IMR-90 (cell line): Measurements from ENCODE around the gene GPR180. TPM values are rescaled to one million over a fixed set of nuclear protein-coding genes. Genes with fewer than 3 reads are reported as not detected.

ENCODE experiments used
- ATAC-seq: fragments of 200-7000 bp; cut with Tn5 transposase; 2 replicates; pipeline ENCODE4 v1.9.1; 2020; ENCODE audit warnings: low read depth, mild to moderate bottlenecking, moderate library complexity
- BruUV-seq: library from RNA; stranded (reverse); fragments of 400-500 nt; replicated peaks from 2 replicates; lab custom pipeline; 2021; lab: Mats Ljungman, UMichigan
- CTCF ChIA-PET: fragments of 300-600 bp; formaldehyde crosslinking; extraction: SDS; loops from one replicate; lab custom pipeline; 2021; ENCODE audit warnings: antibody characterized with exemption; lab: Yijun Ruan, JAX
- POLR2A ChIA-PET: fragments of 300-600 bp; sonication (Branson Sonifier 250); formaldehyde crosslinking; loops from one replicate; lab custom pipeline; 2022; ENCODE audit warnings: antibody characterized with exemption; ENCODE audit not compliant: unreplicated experiment; lab: Charles Lee
- DNase-seq: peaks from one replicate; pipeline ENCODE4 v3.0.0; 2013
- H2AFZ ChIP-seq: replicated peaks from 2 replicates; pipeline ENCODE3; 2013; ENCODE audit warnings: low read length, mild to moderate bottlenecking; ENCODE audit not compliant: poor library complexity
- H2AK5ac ChIP-seq: 2 replicates; pipeline ENCODE4 v1.6.1; 2013; ENCODE audit warnings: low read depth, low read length, inconsistent platforms
- H2AK9ac ChIP-seq: replicated peaks from 2 replicates; pipeline ENCODE3; 2013; ENCODE audit warnings: mild to moderate bottlenecking, low read depth, low read length, moderate library complexity; ENCODE audit not compliant: poor library complexity
- H2BK120ac ChIP-seq: 2 replicates; pipeline ENCODE4 v1.6.1; 2013; ENCODE audit warnings: low read depth, low read length, inconsistent platforms
- H2BK15ac ChIP-seq: 3 replicates; pipeline ENCODE4 v1.6.1; 2013; ENCODE audit warnings: low read depth, low read length, inconsistent platforms
- H2BK20ac ChIP-seq: 2 replicates; pipeline ENCODE4 v1.6.1; 2013; ENCODE audit warnings: low read depth, mild to moderate bottlenecking, inconsistent platforms, low read length, moderate library complexity
- H2BK5ac ChIP-seq: 2 replicates; pipeline ENCODE4 v1.6.1; 2013; ENCODE audit warnings: mild to moderate bottlenecking, low read depth, low read length, inconsistent platforms; ENCODE audit not compliant: poor library complexity, severe bottlenecking
- H3K14ac ChIP-seq: replicated peaks from 2 replicates; pipeline ENCODE4 v1.6.1; 2013; ENCODE audit warnings: low read depth, low read length, inconsistent platforms
- H3K18ac ChIP-seq: 2 replicates; pipeline ENCODE4 v1.6.1; 2013; ENCODE audit warnings: low read depth, low read length, control low read depth
- H3K23ac ChIP-seq: 2 replicates; pipeline ENCODE4 v1.6.1; 2013; ENCODE audit warnings: low read depth, low read length, inconsistent platforms
- H3K27ac ChIP-seq: 2 replicates; pipeline ENCODE4 v1.5.1; 2013; ENCODE audit warnings: mild to moderate bottlenecking, control low read depth, low read length; ENCODE audit not compliant: insufficient read depth
- H3K27me3 ChIP-seq: 2 replicates; pipeline ENCODE4 v1.6.1; 2013; ENCODE audit warnings: low read length; ENCODE audit not compliant: control insufficient read depth, insufficient read depth
- H3K36me3 ChIP-seq: 2 replicates; pipeline ENCODE4 v1.6.1; 2013; ENCODE audit warnings: low read length, mixed read lengths; ENCODE audit not compliant: control insufficient read depth, insufficient read depth
- H3K4ac ChIP-seq: 2 replicates; pipeline ENCODE4 v1.6.1; 2013; ENCODE audit warnings: low read depth, low read length, inconsistent platforms
- H3K4me1 ChIP-seq: 2 replicates; pipeline ENCODE4 v1.6.1; 2013; ENCODE audit warnings: low read length, mixed read lengths; ENCODE audit not compliant: control insufficient read depth, insufficient read depth
- H3K4me2 ChIP-seq: 2 replicates; pipeline ENCODE4 v1.6.1; 2013; ENCODE audit warnings: low read depth, mild to moderate bottlenecking, control low read depth, low read length, moderate library complexity
- H3K4me3 ChIP-seq: 2 replicates; pipeline ENCODE4 v1.5.1; 2013; ENCODE audit warnings: low read depth, mild to moderate bottlenecking, control low read depth, low read length, moderate library complexity; ENCODE audit not compliant: insufficient read depth
- H3K56ac ChIP-seq: 2 replicates; pipeline ENCODE4 v1.6.1; 2013; ENCODE audit warnings: low read length, inconsistent platforms; ENCODE audit not compliant: insufficient read depth; ENCODE audit errors: extremely low read depth
- H3K79me1 ChIP-seq, 2 experiments: 2 replicates each; pipeline ENCODE4 v1.6.1; 2013; ENCODE audit warnings: low read length in 2 of 2, inconsistent platforms in 1 of 2, low read depth in 1 of 2
- H3K9ac ChIP-seq: 2 replicates; pipeline ENCODE4 v1.6.1; 2013; ENCODE audit warnings: low read depth, low read length, control low read depth
- H3K9me1 ChIP-seq: 2 replicates; pipeline ENCODE4 v1.6.1; 2013; ENCODE audit warnings: low read length, inconsistent platforms; ENCODE audit not compliant: insufficient read depth
- H3K9me3 ChIP-seq: 2 replicates; pipeline ENCODE4 v1.6.1; 2013; ENCODE audit warnings: low read length; ENCODE audit not compliant: control insufficient read depth, insufficient read depth
- H4K20me1 ChIP-seq: 2 replicates; pipeline ENCODE4 v1.6.1; 2013; ENCODE audit warnings: low read length, inconsistent platforms; ENCODE audit not compliant: insufficient read depth
- H4K5ac ChIP-seq: 2 replicates; pipeline ENCODE4 v1.6.1; 2013; ENCODE audit warnings: mild to moderate bottlenecking, low read depth, low read length, control low read depth
- H4K8ac ChIP-seq, 2 experiments: 2 replicates each; pipeline ENCODE4 v1.6.1; 2013; ENCODE audit warnings: low read depth in 2 of 2, low read length in 2 of 2, control low read depth in 1 of 2, inconsistent platforms in 1 of 2
- H4K91ac ChIP-seq: 2 replicates; pipeline ENCODE4 v1.6.1; 2013; ENCODE audit warnings: low read depth, low read length, inconsistent platforms; ENCODE audit not compliant: insufficient read depth
- FOS ChIP-seq: fragments of 150-350 bp; IDR thresholded peaks from 2 replicates; pipeline ENCODE4 v1.6.1; 2016; ENCODE audit warnings: low read depth, low read length
- RAD21 ChIP-seq: IDR thresholded peaks from 2 replicates; pipeline ENCODE4 v1.6.1; 2012; ENCODE audit warnings: low read length, improper control_type of control experiment
- RCOR1 ChIP-seq: IDR thresholded peaks from 2 replicates; pipeline ENCODE4 v1.6.1; 2012; ENCODE audit warnings: mild to moderate bottlenecking, low read length, improper control_type of control experiment; ENCODE audit not compliant: insufficient replicate concordance
- RFX5 ChIP-seq: IDR thresholded peaks from 2 replicates; pipeline ENCODE4 v1.8.0; 2012; ENCODE audit warnings: low read depth, mild to moderate bottlenecking, low read length, moderate library complexity
- USF2 ChIP-seq: fragments of 150-350 bp; IDR thresholded peaks from 2 replicates; pipeline ENCODE4 v1.6.1; 2017; ENCODE audit warnings: mild to moderate bottlenecking, antibody characterized with exemption, low read length, low read depth
- WGBS, 2 experiments: methylation state at CpG; one replicate each; pipeline versions ENCODE4 v1.1.5 to v1.1.7; 2013; ENCODE audit warnings: missing lambda C conversion rate in 2 of 2; ENCODE audit not compliant: insufficient read length in 1 of 2; ENCODE audit errors: extremely low coverage in 2 of 2; 5-methylcytosine and 5-hydroxymethylcytosine counted together
- dilution Hi-C: fragments of 300-500 bp; cut with HindIII; formaldehyde crosslinking; loops from one replicate; pipeline ENCODE4 v1.14.3; 2018; ENCODE audit warnings: low sequenced_read_pairs; ENCODE audit not compliant: unreplicated experiment
- in situ Hi-C: fragments of 300-500 bp; cut with MboI; formaldehyde crosslinking; loops from 3 replicates; pipeline ENCODE4 v1.14.3; 2019; ENCODE audit warnings: low sequenced_read_pairs, inconsistent platforms, mixed read lengths
- intact Hi-C: fragments of 100-400 bp; cut with micrococcal nuclease; formaldehyde crosslinking; loops from 2 replicates; pipeline ENCODE4 v1.10.0; 2022
- polyA plus RNA-seq, 3 experiments: library from polyadenylated mRNA; depleted of rRNA; stranded (reverse); fragments of >200 nt; gene quantifications; 2 replicates each; pipeline ENCODE4 v1.2.3, GENCODE V29; 2012; ENCODE audit warnings: low replicate concordance in 1 of 3
- total RNA-seq: library from RNA; depleted of rRNA; stranded (reverse); fragments of >200 nt; gene quantifications from 2 replicates; pipeline ENCODE4 v1.2.3, GENCODE V29; 2012

The GPR180 gene
- total and polyA plus RNA-seq, 2 of the 4 experiments (the other 2 are of a cell fraction) = 2.8 to 10.8 TPM

GRCh38 chr13:94596575-94596971, 5.1 kb upstream of the GPR180 start:
- Histone ChIP-seq H2BK15ac (no peak overlapping the region), H3K79me1 (peaks cover 16 to 31% of the 10 kb centered on the region in 2 experiments), H4K20me1 (no peaks in the 10 kb centered on the region), H3K56ac (no peak overlapping the region), H2BK5ac (no peak overlapping the region), H4K8ac (peak overlapping the region; percentile 51 to 86), H2AK5ac (no peak overlapping the region), H3K4ac (peak overlapping the region; percentile 2; the same call in 1 of the 2 replicates), H3K14ac (0 out of 2 replicates have a peak overlapping the region, but pooled peaks have one; percentile 4), H3K9ac (no peak overlapping the region), H4K5ac (peak overlapping the region; percentile 61), H3K4me2 (peak overlapping the region; percentile 90), H2AK9ac (no peak overlapping the region), H4K91ac (no peak overlapping the region), H2BK20ac (no peak overlapping the region), H3K23ac (no peak overlapping the region), H3K27me3 (no peaks in the 10 kb centered on the region), H3K9me3 (no peaks in the 10 kb centered on the region), H3K9me1 (peaks cover 9% of the 10 kb centered on the region; the same call in 1 of the 2 replicates), H3K36me3 (peaks cover 5% of the 10 kb centered on the region; the same call in 1 of the 2 replicates), H3K27ac (no peak overlapping the region), H2AFZ (peak overlapping the region; percentile 88), H3K18ac (no peak overlapping the region), H3K4me3 (peak overlapping the region; percentile 63; the same call in 1 of the 2 replicates), H2BK120ac (no peak overlapping the region), H3K4me1 (peaks cover 9% of the 10 kb centered on the region)
- intact Hi-C loops (loop anchor here (1.0 kb wide), 1 partner anchor 47 kb away; no protein-coding TSS in a partner anchor), dilution Hi-C loops (no loop called here), in situ Hi-C loops (no loop called here)
- TF ChIP-seq RCOR1 = no peak
- no peak for TF ChIP-seq RAD21
- TF ChIP-seq RFX5 = no peak
- TF ChIP-seq FOS = no peak
- TF ChIP-seq USF2 = no peak
- no TSS peak for BruUV-seq
- CTCF ChIA-PET = interaction anchor here (1.0 to 1.4 kb wide), 2 partner anchors 10 to 21 kb away, joined by 3 to 4 read pairs; no protein-coding TSS in a partner anchor
- ATAC-seq = no peak
- 94% methylated on average over 8 of the region's 20 CpGs; no CpG with 5 or more reads in 1 of the 2 experiments for WGBS, 2 experiments
- no peak for DNase-seq
- POLR2A ChIA-PET = no interaction called here
